Vagina (tissue), 2 donors: ENCODE results near the gene SAE1. TPM values are rescaled to one million over a fixed set of nuclear protein-coding genes. Genes with fewer than 3 reads are reported as not detected.

Experiments
- DNase-seq, 2 donors: peaks; one replicate each; pipeline ENCODE4 v3.0.0-alpha.2; 2017; ENCODE audit errors: extremely low spot score in 2 of 2
- H3K27ac ChIP-seq: fragments of 200-600 bp; sonication (generic); one replicate; pipeline ENCODE4 v1.5.1; 2019
- H3K27me3 ChIP-seq: fragments of 200-600 bp; sonication (generic); one replicate; pipeline ENCODE4 v1.5.1; 2019
- H3K36me3 ChIP-seq, 2 donors: fragments of 200-600 bp; sonication (generic); one replicate each; pipeline ENCODE4 v1.5.1; 2017 to 2019
- H3K4me1 ChIP-seq: fragments of 200-600 bp; sonication (generic); one replicate; pipeline ENCODE4 v1.5.1; 2019
- H3K4me3 ChIP-seq, 2 donors: fragments of 200-600 bp; sonication (generic); 1 replicate in 1 of 2; 2 replicates in 1 of 2; pipeline ENCODE4 v1.5.1; 2016 to 2019
- H3K9me3 ChIP-seq: fragments of 200-600 bp; sonication (generic); one replicate; pipeline ENCODE4 v1.5.1; 2019
- POLR2A ChIP-seq, 2 donors: fragments of 450-650 bp; IDR thresholded peaks; one replicate each; pipeline ENCODE4 v1.6.1; 2017; ENCODE audit warnings: antibody characterized with exemption in 2 of 2, mild to moderate bottlenecking in 2 of 2, moderate library complexity in 2 of 2
- POLR2AphosphoS5 ChIP-seq, 2 donors: sonication (generic); formaldehyde crosslinking; IDR thresholded peaks; one replicate each; pipeline ENCODE4 v1.9.0; 2017; ENCODE audit warnings: antibody characterized with exemption in 2 of 2, mild to moderate bottlenecking in 2 of 2, low read depth in 1 of 2; ENCODE audit not compliant: insufficient read depth in 1 of 2
- intact Hi-C: fragments of 100-400 bp; cut with DNase I; formaldehyde crosslinking; loops from one replicate; pipeline ENCODE4 v1.15.1; 2023
- microRNA counts, 2 donors: library from miRNA; unstranded; fragments of <30 nt; microRNA quantifications; one replicate each; lab custom pipeline; 2016 to 2017
- microRNA-seq: library from miRNA; unstranded; fragments of <30 nt; microRNA quantifications from one replicate; pipeline ENCODE4, GENCODE V29; 2017; ENCODE audit warnings: borderline number of aligned reads, borderline replicate concordance
- small RNA-seq: library from RNA; depleted of rRNA; stranded (forward); fragments of <200 nt; gene quantifications from one replicate; pipeline ENCODE3, GENCODE V24; 2016
- total RNA-seq: library from RNA; depleted of rRNA; stranded (reverse); fragments of >200 nt; gene quantifications from one replicate; pipeline ENCODE4 v1.2.3, GENCODE V29; 2016
- TF ChIP-seq, protein P1 (sequence below), 3 experiments: fragments of 450-650 bp in 2 of 3; fragments of 200-600 bp in 1 of 3; sonication (generic) in 1 of 3; IDR thresholded peaks; one replicate each; pipeline ENCODE4 v1.5.1; 2017 to 2019; ENCODE audit warnings: antibody characterized with exemption in 3 of 3, mild to moderate bottlenecking in 2 of 3, moderate library complexity in 2 of 3

Gene SAE1
- total RNA-seq, 1 donor from 2014 or later: 32.7 TPM

DNA sequence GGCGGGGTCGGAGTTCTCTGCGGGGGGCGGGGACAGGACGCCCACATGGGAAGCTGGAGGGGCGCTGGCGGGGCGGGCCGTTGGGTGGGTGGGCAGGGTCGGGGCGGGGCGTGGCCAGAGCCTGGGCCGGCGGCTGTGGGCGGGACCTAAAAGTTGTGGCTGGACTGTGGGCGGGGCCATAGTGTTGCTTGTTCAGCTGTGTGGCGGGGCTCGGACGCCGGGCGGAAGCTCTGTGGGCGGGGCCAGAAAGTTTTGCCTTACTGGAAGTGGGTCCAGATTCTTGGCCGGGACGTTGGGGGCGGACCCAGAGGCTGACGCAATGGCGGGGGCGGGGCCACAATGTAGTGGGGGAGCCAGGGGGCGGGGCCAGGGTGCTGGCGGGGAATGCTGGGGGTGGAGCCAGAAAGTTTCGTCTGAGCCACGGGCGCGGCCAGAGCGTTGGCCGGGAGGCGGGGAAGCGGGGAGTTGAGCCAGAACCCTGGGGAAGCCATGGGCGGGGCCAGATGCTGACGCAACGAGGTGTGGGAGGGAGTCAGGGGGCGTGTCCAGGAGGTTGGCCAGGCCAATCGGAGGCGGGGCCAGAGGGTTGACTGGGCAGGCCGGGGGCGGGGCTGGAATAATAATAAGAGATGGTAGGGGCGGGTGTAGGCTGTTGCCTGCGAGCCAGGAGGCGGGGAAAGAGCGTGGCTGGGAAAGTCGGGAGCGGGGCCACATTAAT lies 126.2 kb downstream of the SAE1 start:
- Histone ChIP-seq H3K27ac (peak overlapping the region; percentile 93), H3K4me3 (peak overlapping the region; percentile 59 to 69), H3K4me1 (peaks cover 25% of the 10 kb centered on the region), H3K9me3 (no peaks in the 10 kb centered on the region), H3K36me3 (peaks cover 0 to 27% of the 10 kb centered on the region in 2 donors), H3K27me3 (no peaks in the 10 kb centered on the region)
- intact Hi-C loops: no loop called here
- TF ChIP-seq POLR2A (IDR thresholded peaks at IDR 0.05) (no peak), POLR2AphosphoS5 (IDR thresholded peaks at IDR 0.05; ENCODE audit: insufficient read depth in 1 of 2, low read depth in 1 of 2) (no peak)
- TF ChIP-seq, protein P1, sequence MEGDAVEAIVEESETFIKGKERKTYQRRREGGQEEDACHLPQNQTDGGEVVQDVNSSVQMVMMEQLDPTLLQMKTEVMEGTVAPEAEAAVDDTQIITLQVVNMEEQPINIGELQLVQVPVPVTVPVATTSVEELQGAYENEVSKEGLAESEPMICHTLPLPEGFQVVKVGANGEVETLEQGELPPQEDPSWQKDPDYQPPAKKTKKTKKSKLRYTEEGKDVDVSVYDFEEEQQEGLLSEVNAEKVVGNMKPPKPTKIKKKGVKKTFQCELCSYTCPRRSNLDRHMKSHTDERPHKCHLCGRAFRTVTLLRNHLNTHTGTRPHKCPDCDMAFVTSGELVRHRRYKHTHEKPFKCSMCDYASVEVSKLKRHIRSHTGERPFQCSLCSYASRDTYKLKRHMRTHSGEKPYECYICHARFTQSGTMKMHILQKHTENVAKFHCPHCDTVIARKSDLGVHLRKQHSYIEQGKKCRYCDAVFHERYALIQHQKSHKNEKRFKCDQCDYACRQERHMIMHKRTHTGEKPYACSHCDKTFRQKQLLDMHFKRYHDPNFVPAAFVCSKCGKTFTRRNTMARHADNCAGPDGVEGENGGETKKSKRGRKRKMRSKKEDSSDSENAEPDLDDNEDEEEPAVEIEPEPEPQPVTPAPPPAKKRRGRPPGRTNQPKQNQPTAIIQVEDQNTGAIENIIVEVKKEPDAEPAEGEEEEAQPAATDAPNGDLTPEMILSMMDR (IDR thresholded peaks at IDR 0.05): no peak
- peak; percentile 99 to 100 for DNase-seq

DNA sequence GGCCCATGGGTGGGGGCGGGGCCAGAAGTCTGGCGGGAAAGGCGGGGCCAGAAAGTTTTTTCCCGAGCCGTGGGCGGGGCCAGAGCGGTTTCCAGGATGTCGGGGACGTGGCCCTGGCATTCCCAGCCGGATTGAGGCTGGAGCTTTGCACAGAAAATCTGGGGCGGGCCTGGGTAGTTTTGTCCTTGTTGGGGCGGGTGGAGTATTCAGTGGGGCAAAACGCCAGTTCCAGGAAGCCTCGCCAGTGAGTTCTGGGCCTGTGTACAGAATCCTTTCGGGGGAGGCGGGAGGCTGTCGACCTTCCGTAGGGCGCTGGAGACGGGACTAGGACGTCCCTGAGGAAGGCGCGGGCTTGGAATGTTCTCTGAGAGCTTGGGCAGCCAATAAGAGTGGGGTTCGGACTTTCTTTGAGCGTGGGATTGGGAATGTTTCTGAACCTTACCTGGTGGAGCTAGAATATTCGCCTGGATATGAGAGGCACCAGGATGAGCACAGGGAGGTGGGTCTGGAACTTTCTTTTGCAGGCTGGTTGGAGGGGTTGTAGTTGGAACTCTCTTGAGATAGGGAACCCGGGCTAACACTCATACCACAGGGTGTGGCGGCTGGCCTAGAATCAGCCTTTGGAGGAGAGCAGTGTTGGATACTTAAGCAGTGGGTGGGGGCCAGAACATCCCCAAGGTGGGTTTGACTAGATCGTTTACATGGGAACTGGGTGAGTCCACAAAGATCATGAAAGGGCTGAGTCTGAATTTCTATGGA lies 127.0 kb downstream of the SAE1 start:
- peak in 1 of 2 donors; percentile 99 for DNase-seq
- intact Hi-C loops: no loop called here
- H3K9me3 ChIP-seq: no peaks in the 10 kb centered on the region

DNA sequence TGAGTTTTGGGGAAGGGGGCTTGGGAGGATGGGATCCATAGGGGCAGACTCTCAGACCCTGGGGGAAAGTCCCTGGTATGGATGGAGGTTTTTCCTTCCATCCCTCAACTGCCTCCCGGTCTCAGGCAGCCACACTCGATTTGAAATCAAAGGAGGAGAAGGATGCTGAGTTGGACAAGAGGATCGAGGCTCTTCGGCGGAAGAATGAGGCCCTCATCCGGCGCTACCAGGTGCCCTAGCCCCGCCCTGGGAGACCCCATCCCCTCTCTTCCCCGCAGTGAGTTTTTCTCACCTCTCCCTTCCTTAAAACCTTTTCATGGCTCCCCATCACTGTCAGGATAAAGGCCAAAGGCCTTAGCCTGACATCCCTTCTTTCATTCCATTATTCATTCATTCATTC lies 127.8 kb downstream of the SAE1 start:
- no peaks in the 10 kb centered on the region for H3K9me3 ChIP-seq
- DNase-seq: no peak
- peaks cover 0 to 35% of the 10 kb centered on the region in 2 donors for H3K36me3 ChIP-seq
- intact Hi-C loops: no loop called here
- peak overlapping the region; percentile 93 for H3K27ac ChIP-seq
- H3K4me1 ChIP-seq: peaks cover 25% of the 10 kb centered on the region
- H3K27me3 ChIP-seq: no peaks in the 10 kb centered on the region
- TF ChIP-seq POLR2AphosphoS5 (IDR thresholded peaks at IDR 0.05; ENCODE audit: insufficient read depth in 1 of 2, low read depth in 1 of 2) (no peak), POLR2A (IDR thresholded peaks at IDR 0.05) (no peak)
- TF ChIP-seq, protein P1 (IDR thresholded peaks at IDR 0.05): no peak
- peak overlapping the region; percentile 59 to 69 for H3K4me3 ChIP-seq

More for the DNA sequence above, 127.0 kb downstream of the SAE1 start:
- Histone ChIP-seq H3K4me1 (peaks cover 25% of the 10 kb centered on the region), H3K27me3 (no peaks in the 10 kb centered on the region), H3K36me3 (peaks cover 0 to 34% of the 10 kb centered on the region in 2 donors), H3K27ac (peak overlapping the region; percentile 93), H3K4me3 (peak overlapping the region; percentile 59 to 69)
- TF ChIP-seq POLR2AphosphoS5 (IDR thresholded peaks at IDR 0.05; ENCODE audit: insufficient read depth in 1 of 2, low read depth in 1 of 2) (peak; percentile 84), POLR2A (IDR thresholded peaks at IDR 0.05) (peak in 1 of 2 donors; percentile 61)
- TF ChIP-seq, protein P1 (IDR thresholded peaks at IDR 0.05): no peak

DNA sequence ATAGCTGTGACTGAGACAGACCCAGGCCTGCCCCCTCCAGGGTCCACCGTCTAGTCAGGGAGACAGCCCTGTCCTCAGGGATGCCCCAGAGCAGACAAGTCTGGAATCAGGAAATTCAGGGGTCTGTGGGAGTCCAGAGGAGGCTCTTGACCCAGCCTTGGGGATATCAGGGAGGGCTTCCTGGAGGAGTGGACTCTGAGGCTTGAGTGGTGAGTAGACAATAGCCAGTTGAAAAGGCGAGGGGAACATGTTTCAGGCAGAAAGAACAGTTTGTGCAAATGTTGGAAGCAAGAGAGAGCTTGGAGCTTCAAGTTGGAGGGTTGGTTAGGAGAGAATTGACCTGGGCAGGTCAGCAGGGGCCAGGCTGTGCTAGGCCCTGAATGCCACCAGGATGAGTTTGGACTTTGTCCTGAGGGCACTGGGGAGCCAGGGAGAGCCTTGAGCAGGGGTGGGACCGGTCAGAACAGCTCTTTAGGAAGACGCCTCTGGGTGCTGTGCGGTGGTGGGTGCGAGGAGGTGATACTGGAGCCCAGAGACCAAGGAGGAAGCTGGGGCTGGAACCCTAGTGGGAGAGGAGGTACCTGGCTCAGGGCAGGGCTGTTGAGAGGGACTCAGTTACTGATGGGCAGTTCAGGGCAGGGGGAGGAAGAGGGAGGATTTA lies 128.4 kb downstream of the SAE1 start:
- Histone ChIP-seq H3K27me3 (no peaks in the 10 kb centered on the region), H3K9me3 (no peaks in the 10 kb centered on the region), H3K36me3 (peaks cover 0 to 38% of the 10 kb centered on the region in 2 donors), H3K27ac (peak overlapping the region; percentile 27), H3K4me1 (peaks cover 25% of the 10 kb centered on the region), H3K4me3 (no peak overlapping the region)
- DNase-seq: no peak
- TF ChIP-seq, protein P1 (IDR thresholded peaks at IDR 0.05): no peak
- TF ChIP-seq POLR2AphosphoS5 (IDR thresholded peaks at IDR 0.05; ENCODE audit: insufficient read depth in 1 of 2, low read depth in 1 of 2) (no peak), POLR2A (IDR thresholded peaks at IDR 0.05) (no peak)
- intact Hi-C loops: no loop called here

MicroRNAs within 50 kb of the gene (microRNA counts, 767-probe panel; counts per million panel counts)
- microRNA hsa-miR-3190-5p (lab: Ali Mortazavi, UCI): 238 to 261 counts per million in 2 donors

Small RNA genes within 50 kb of the gene (microRNA-seq; reads per million reads assigned to microRNA genes)
- not detected for gene MIR3190
- gene MIR3191: not detected

Small RNA genes within 50 kb of the gene (small RNA-seq; reads per million reads assigned to genes)
- gene MIR3190: not detected

Other genes starting within 250 kb of the SAE1 start
- gene NPAS1, start 111.0 kb upstream of the SAE1 start, total RNA-seq: 0.49 TPM
- 36.3 TPM for gene TMEM160, start 82.2 kb upstream of the SAE1 start, total RNA-seq
- 21.9 TPM for gene ZC3H4, start 17.1 kb upstream of the SAE1 start, total RNA-seq
- gene BBC3, start 100.4 kb downstream of the SAE1 start, total RNA-seq: 4.7 TPM
- gene CCDC9, start 125.7 kb downstream of the SAE1 start, total RNA-seq: 19.2 TPM
- gene INAFM1, start 144.1 kb downstream of the SAE1 start, total RNA-seq: 18.9 TPM
- gene C5AR1, start 179.0 kb downstream of the SAE1 start, total RNA-seq: 12.5 TPM
- gene C5AR2, start 201.3 kb downstream of the SAE1 start, total RNA-seq: 15.2 TPM
- gene DHX34, start 218.5 kb downstream of the SAE1 start, total RNA-seq: 15.2 TPM